ENCODE data around the gene SERINC1. TPM values are rescaled to one million over a fixed set of nuclear protein-coding genes. Genes with fewer than 3 reads are reported as not detected.

The SERINC1 gene
- total and polyA plus RNA-seq, 9 of the 15 experiments (the other 6 are each of a cell fraction or from before 2014, with no cell fraction given) = 28.8 to 64.6 (median 39.7) TPM

DNA sequence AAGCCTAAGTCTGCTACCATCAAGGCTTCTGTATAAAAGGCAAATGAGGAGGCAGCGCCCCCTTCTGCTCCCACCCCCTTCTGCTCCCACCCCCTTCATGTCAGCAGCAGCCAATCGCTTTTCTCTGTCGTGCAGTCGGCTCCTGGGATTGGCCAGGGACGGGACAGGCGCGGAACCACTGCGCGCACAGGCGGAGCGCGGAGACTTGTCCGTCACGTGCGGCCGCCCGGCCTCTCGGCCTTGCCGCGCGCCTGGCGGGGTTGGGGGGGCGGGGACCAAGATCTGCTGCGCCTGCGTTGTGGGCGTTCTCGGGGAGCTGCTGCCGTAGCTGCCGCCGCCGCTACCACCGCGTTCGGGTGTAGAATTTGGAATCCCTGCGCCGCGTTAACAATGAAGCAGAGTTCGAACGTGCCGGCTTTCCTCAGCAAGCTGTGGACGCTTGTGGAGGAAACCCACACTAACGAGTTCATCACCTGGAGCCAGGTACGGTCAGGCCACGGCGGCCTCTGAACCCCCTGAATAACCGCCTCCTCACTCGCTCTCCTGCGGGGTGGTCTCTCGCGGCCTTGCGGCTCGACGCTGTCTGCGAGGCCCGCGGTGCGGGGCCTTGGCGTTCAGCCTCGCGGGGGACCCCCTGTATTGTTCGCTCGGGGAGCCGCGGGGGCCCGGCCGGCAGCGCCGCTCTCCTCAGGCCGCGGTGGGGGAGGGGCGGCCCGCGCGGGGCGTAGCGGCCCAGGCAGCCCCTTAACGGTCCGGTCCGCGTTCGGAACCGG is 72.1 kb downstream of the SERINC1 start, which contains the start of gene HSF2 (continued):
- no peak for TF ChIP-seq ILF3 (IDR thresholded peaks at IDR 0.05; ENCODE audit: borderline replicate concordance)
- peak; percentile 77 for TF ChIP-seq NFYB (IDR thresholded peaks at IDR 0.05; ENCODE audit: extremely low read depth, insufficient read length)
- TF ChIP-seq, protein P1, sequence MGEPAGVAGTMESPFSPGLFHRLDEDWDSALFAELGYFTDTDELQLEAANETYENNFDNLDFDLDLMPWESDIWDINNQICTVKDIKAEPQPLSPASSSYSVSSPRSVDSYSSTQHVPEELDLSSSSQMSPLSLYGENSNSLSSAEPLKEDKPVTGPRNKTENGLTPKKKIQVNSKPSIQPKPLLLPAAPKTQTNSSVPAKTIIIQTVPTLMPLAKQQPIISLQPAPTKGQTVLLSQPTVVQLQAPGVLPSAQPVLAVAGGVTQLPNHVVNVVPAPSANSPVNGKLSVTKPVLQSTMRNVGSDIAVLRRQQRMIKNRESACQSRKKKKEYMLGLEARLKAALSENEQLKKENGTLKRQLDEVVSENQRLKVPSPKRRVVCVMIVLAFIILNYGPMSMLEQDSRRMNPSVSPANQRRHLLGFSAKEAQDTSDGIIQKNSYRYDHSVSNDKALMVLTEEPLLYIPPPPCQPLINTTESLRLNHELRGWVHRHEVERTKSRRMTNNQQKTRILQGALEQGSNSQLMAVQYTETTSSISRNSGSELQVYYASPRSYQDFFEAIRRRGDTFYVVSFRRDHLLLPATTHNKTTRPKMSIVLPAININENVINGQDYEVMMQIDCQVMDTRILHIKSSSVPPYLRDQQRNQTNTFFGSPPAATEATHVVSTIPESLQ (CRISPR knock-in tag; IDR thresholded peaks at IDR 0.05) = peak; percentile 66; the same call in 1 of the 2 replicates
- TF ChIP-seq ZNF668 (CRISPR knock-in tag; IDR thresholded peaks at IDR 0.05) = no peak
- no peak for TF ChIP-seq SRF (CRISPR knock-in tag; IDR thresholded peaks at IDR 0.05)
- TF ChIP-seq HNRNPL (IDR thresholded peaks at IDR 0.05; ENCODE audit: low read depth, low read length) = no peak
- no peak for TF ChIP-seq SMAD3 (CRISPR knock-in tag; conservative IDR thresholded peaks at IDR 0.05)
- no peak for TF ChIP-seq SAP30 (IDR thresholded peaks at IDR 0.05; ENCODE audit: borderline replicate concordance, insufficient read depth, low read depth, low read length, poor library complexity, severe bottlenecking)
- TF ChIP-seq ZBTB8A (IDR thresholded peaks at IDR 0.05; ENCODE audit: partially characterized antibody) = no peak
- no peak for TF ChIP-seq TBL1XR1 (IDR thresholded peaks at IDR 0.05; ENCODE audit: low read length in 2 of 2)
- TF ChIP-seq STAG1 (CRISPR knock-in tag; IDR thresholded peaks at IDR 0.05; ENCODE audit: borderline replicate concordance) = no peak
- TF ChIP-seq PHF20 (IDR thresholded peaks at IDR 0.05; ENCODE audit: partially characterized antibody) = peak; percentile 21
- TF ChIP-seq, protein P2, sequence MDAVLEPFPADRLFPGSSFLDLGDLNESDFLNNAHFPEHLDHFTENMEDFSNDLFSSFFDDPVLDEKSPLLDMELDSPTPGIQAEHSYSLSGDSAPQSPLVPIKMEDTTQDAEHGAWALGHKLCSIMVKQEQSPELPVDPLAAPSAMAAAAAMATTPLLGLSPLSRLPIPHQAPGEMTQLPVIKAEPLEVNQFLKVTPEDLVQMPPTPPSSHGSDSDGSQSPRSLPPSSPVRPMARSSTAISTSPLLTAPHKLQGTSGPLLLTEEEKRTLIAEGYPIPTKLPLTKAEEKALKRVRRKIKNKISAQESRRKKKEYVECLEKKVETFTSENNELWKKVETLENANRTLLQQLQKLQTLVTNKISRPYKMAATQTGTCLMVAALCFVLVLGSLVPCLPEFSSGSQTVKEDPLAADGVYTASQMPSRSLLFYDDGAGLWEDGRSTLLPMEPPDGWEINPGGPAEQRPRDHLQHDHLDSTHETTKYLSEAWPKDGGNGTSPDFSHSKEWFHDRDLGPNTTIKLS (IDR thresholded peaks at IDR 0.05; ENCODE audit: borderline replicate concordance, low read depth) = no peak
- no peak for TF ChIP-seq ZNF121 (CRISPR knock-in tag; conservative IDR thresholded peaks at IDR 0.05)
- TF ChIP-seq ZNF175 (CRISPR knock-in tag; IDR thresholded peaks at IDR 0.05; ENCODE audit: low read depth) = no peak
- TF ChIP-seq MED1 (CRISPR knock-in tag; IDR thresholded peaks at IDR 0.05; ENCODE audit: borderline replicate concordance) = no peak
- no peak for TF ChIP-seq FUS (optimal IDR thresholded peaks at IDR 0.05; ENCODE audit: low read depth, low read length)
- TF ChIP-seq GTF2A2 (tag; IDR thresholded peaks at IDR 0.05) = no peak
- no peak for TF ChIP-seq NONO (IDR thresholded peaks at IDR 0.05; ENCODE audit: low read depth in 2 of 2, low read length in 1 of 2)
- no peak for TF ChIP-seq KDM2B (CRISPR knock-in tag; IDR thresholded peaks at IDR 0.05)
- TF ChIP-seq MEF2D (tag; conservative IDR thresholded peaks at IDR 0.05; ENCODE audit: low read depth) = no peak
- TF ChIP-seq, protein P3, sequence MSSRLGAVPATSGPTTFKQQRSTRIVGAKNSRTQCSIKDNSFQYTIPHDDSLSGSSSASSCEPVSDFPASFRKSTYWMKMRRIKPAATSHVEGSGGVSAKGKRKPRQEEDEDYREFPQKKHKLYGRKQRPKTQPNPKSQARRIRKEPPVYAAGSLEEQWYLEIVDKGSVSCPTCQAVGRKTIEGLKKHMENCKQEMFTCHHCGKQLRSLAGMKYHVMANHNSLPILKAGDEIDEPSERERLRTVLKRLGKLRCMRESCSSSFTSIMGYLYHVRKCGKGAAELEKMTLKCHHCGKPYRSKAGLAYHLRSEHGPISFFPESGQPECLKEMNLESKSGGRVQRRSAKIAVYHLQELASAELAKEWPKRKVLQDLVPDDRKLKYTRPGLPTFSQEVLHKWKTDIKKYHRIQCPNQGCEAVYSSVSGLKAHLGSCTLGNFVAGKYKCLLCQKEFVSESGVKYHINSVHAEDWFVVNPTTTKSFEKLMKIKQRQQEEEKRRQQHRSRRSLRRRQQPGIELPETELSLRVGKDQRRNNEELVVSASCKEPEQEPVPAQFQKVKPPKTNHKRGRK (tag; IDR thresholded peaks at IDR 0.05) = no peak
- no peak for TF ChIP-seq CBX2 (IDR thresholded peaks at IDR 0.05; ENCODE audit: insufficient read depth, low read length, poor library complexity, severe bottlenecking)
- TF ChIP-seq NCOA1 (IDR thresholded peaks at IDR 0.05; ENCODE audit: low read depth) = no peak
